Endothelial cell of umbilical vein (primary cell): Measurements from ENCODE around the gene TRERF1. TPM values are rescaled to one million over a fixed set of nuclear protein-coding genes. Genes with fewer than 3 reads are reported as not detected.

Experiments used
- BruUV-seq: library from RNA; stranded (reverse); fragments of 400-500 nt; replicated peaks from 2 replicates; lab custom pipeline; 2021; lab: Mats Ljungman, UMichigan
- CTCF ChIA-PET: fragments of 300-600, 350-600 bp; sonication (Branson Sonifier 250); formaldehyde crosslinking; loops from one replicate; lab custom pipeline; 2021; ENCODE audit warnings: antibody characterized with exemption, inconsistent platforms; lab: Charles Lee
- POLR2A ChIA-PET: fragments of 300-600, 350-600 bp; sonication (Branson Sonifier 250); formaldehyde crosslinking; loops from one replicate; lab custom pipeline; 2021; ENCODE audit warnings: antibody characterized with exemption, inconsistent platforms; lab: Charles Lee
- DNase-seq: peaks from one replicate; pipeline ENCODE4 v3.0.0-alpha.2; 2011; ENCODE audit warnings: low read depth, low spot score
- FAIRE-seq: peaks from 2 replicates; lab custom pipeline; 2011; peaks lifted over from hg19 to GRCh38; lab: Jason Lieb, UNC
- H2AFZ ChIP-seq: 2 replicates; pipeline ENCODE4 v1.6.0; 2012; ENCODE audit warnings: low read depth, low read length, control low read depth, inconsistent platforms
- H3K27ac ChIP-seq: 2 replicates; pipeline ENCODE4 v1.5.1; 2011; ENCODE audit warnings: low read depth, mild to moderate bottlenecking, control low read depth, low read length, moderate library complexity; ENCODE audit not compliant: insufficient read depth
- H3K27me3 ChIP-seq, 2 experiments: 2 replicates each; pipeline versions ENCODE4 v1.6.0 to v1.6.1; 2011; ENCODE audit warnings: low read length in 2 of 2, mixed read lengths in 1 of 2; ENCODE audit not compliant: control insufficient read depth in 2 of 2, insufficient read depth in 2 of 2
- H3K36me3 ChIP-seq, 2 experiments: 2 replicates in 1 of 2; 3 replicates in 1 of 2; pipeline ENCODE4 v1.5.1; 2011; ENCODE audit warnings: low read length in 2 of 2, mild to moderate bottlenecking in 1 of 2, moderate library complexity in 1 of 2; ENCODE audit not compliant: control insufficient read depth in 2 of 2, insufficient read depth in 2 of 2; ENCODE audit errors: extremely low read depth in 1 of 2
- H3K4me1 ChIP-seq: 3 replicates; pipeline ENCODE4 v1.5.1; 2011; ENCODE audit warnings: mild to moderate bottlenecking, low read length; ENCODE audit not compliant: control insufficient read depth, insufficient read depth; ENCODE audit errors: extremely low read depth
- H3K4me2 ChIP-seq: 2 replicates; pipeline ENCODE4 v1.6.1; 2011; ENCODE audit warnings: low read length, control low read depth, mixed read lengths; ENCODE audit not compliant: insufficient read depth
- H3K4me3 ChIP-seq, 3 experiments: fragments of 200-600 bp in 1 of 3; sonication (generic), shearing (Covaris generic) in 1 of 3; replicated peaks in 1 of 3; 2 replicates each; pipeline ENCODE4 v1.5.1; 2011 to 2016; ENCODE audit warnings: control low read depth in 3 of 3, low read length in 3 of 3, mild to moderate bottlenecking in 2 of 3, inconsistent platforms in 1 of 3, low read depth in 1 of 3, moderate library complexity in 1 of 3; ENCODE audit not compliant: insufficient read depth in 1 of 3
- H3K79me2 ChIP-seq: 2 replicates; pipeline ENCODE4 v1.6.0; 2012; ENCODE audit warnings: low read length, inconsistent platforms; ENCODE audit not compliant: control insufficient read depth, insufficient read depth
- H3K9ac ChIP-seq: replicated peaks from 2 replicates; pipeline ENCODE3; 2011; ENCODE audit warnings: low read length, control low read depth; ENCODE audit not compliant: insufficient read depth; ENCODE audit errors: extremely low read depth
- H3K9me1 ChIP-seq: replicated peaks from 3 replicates; pipeline ENCODE4 v1.6.0; 2011; ENCODE audit warnings: mild to moderate bottlenecking, low read length; ENCODE audit not compliant: control insufficient read depth, insufficient read depth; ENCODE audit errors: extremely low read depth
- H3K9me3 ChIP-seq: replicated peaks from 2 replicates; pipeline ENCODE4 v1.5.1; 2012; ENCODE audit warnings: low read length, inconsistent platforms; ENCODE audit not compliant: control insufficient read depth, insufficient read depth
- H4K20me1 ChIP-seq: replicated peaks from 2 replicates; pipeline ENCODE3; 2011; ENCODE audit warnings: mild to moderate bottlenecking, low read length; ENCODE audit not compliant: control insufficient read depth, insufficient read depth; ENCODE audit errors: extremely low read depth
- EZH2 ChIP-seq: IDR thresholded peaks from 2 replicates; pipeline ENCODE4 v1.6.1; 2012; ENCODE audit warnings: borderline replicate concordance, low read depth, mild to moderate bottlenecking, moderate library complexity, low read length, inconsistent platforms; ENCODE audit not compliant: severe bottlenecking
- FOS ChIP-seq: IDR thresholded peaks from 2 replicates; pipeline ENCODE4 v1.6.1; 2011; ENCODE audit warnings: mild to moderate bottlenecking, low read length, moderate library complexity, borderline replicate concordance; ENCODE audit not compliant: insufficient read depth
- GATA2 ChIP-seq: IDR thresholded peaks from 2 replicates; pipeline ENCODE4 v1.7.0; 2011; ENCODE audit warnings: low read depth, mild to moderate bottlenecking, moderate library complexity, mixed read lengths, low read length; ENCODE audit not compliant: insufficient read length, insufficient read depth
- JUN ChIP-seq: IDR thresholded peaks from 2 replicates; pipeline ENCODE4 v1.6.1; 2011; ENCODE audit warnings: borderline replicate concordance, low read depth; ENCODE audit not compliant: insufficient read length, insufficient read depth
- MYC ChIP-seq: IDR thresholded peaks from one replicate; pipeline ENCODE4 v1.6.1; 2011; ENCODE audit warnings: mild to moderate bottlenecking, low read depth, low read length
- POLR2A ChIP-seq: IDR thresholded peaks from 2 replicates; pipeline ENCODE4 v1.6.1; 2012; ENCODE audit warnings: low read depth, mild to moderate bottlenecking, control low read depth, low read length
- POLR2AphosphoS5 ChIP-seq: IDR thresholded peaks from 2 replicates; pipeline ENCODE4 v1.6.1; 2012; ENCODE audit warnings: low read depth, mild to moderate bottlenecking, control low read depth, low read length, moderate library complexity; ENCODE audit not compliant: insufficient read depth
- dilution Hi-C: fragments of 300-500 bp; cut with MboI; formaldehyde crosslinking; loops from one replicate; pipeline ENCODE4 v1.15.0; 2019; ENCODE audit warnings: low sequenced_read_pairs; ENCODE audit not compliant: extremely low pct_ligation_motif_present
- intact Hi-C: fragments of 100-400 bp; cut with micrococcal nuclease; formaldehyde crosslinking; loops from one replicate; pipeline ENCODE4 v1.10.0; 2022
- polyA plus RNA-seq, 4 experiments: library from polyadenylated mRNA; depleted of rRNA in 3 of 4; stranded (reverse) in 3 of 4; unstranded in 1 of 4; fragments of >200 nt; gene quantifications; 2 replicates each; pipeline versions ENCODE4 v1.2.1 to v1.2.3, GENCODE V29; 2011 to 2012; ENCODE audit warnings: missing spikeins in 1 of 4
- total RNA-seq: library from RNA; stranded (reverse); gene quantifications from 2 replicates; pipeline ENCODE4 v1.2.3, GENCODE V29; 2021
- TF ChIP-seq, protein P1 (sequence below): IDR thresholded peaks from 2 replicates; pipeline ENCODE4 v1.6.1; 2011; ENCODE audit not compliant: insufficient read depth, insufficient read length
- TF ChIP-seq, protein P2 (sequence below), 2 donors: IDR thresholded peaks; 1 replicate in 1 of 2; 2 replicates in 1 of 2; pipeline ENCODE4 v1.5.1; 2011; ENCODE audit warnings: low read length in 2 of 2, mild to moderate bottlenecking in 2 of 2, moderate library complexity in 2 of 2, control low read depth in 1 of 2, inconsistent platforms in 1 of 2, low read depth in 1 of 2; ENCODE audit not compliant: insufficient read depth in 1 of 2; ENCODE audit errors: extremely low read depth in 1 of 2

TRERF1 gene
- total and polyA plus RNA-seq, 2 donors (not counting 3 experiments of a cell fraction or from before 2014, with no cell fraction given) = 0.73 to 5.5 TPM

DNA sequence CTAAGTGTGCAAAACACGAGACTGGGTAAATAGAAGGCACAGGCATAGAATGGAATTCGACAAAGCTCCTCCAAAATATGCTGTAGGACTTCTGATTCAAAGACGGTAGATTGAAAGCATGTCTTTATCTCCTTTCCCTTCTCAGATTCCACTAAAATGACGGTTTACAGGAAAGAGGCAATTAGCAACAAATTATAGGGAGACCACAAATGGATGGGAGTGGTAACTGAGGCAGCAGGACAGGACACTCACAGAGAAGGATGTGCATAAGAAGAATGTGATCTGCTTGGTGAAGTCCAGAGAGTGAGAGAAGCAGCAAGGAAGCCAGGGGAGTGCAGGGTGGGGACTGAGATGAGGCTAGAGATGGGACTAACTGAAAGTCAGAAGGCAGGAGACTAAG, 120.7 kb downstream of the TRERF1 start:
- no peak overlapping the region for H3K4me3 ChIP-seq
- no peak overlapping the region for H3K27ac ChIP-seq
- FAIRE-seq (no peak), DNase-seq (no peak)
- no peak overlapping the region for H3K4me2 ChIP-seq
- CTCF ChIA-PET = interaction anchor here (1.5 kb wide), 1 partner anchor 217 kb away, joined by 7 read pairs; no protein-coding TSS in a partner anchor
- no peaks in the 10 kb centered on the region for H3K4me1 ChIP-seq
- dilution Hi-C loops (no loop called here), intact Hi-C loops (no loop called here)
- POLR2A ChIA-PET = no interaction called here
- H3K9me3 ChIP-seq = no peaks in the 10 kb centered on the region
- no peaks in the 10 kb centered on the region for H3K36me3 ChIP-seq
- no peaks in the 10 kb centered on the region for H3K9me1 ChIP-seq
- BruUV-seq = no TSS peak
- no peak overlapping the region for H2AFZ ChIP-seq
- TF ChIP-seq MYC (no peak), JUN (no peak), EZH2 (no peak)
- TF ChIP-seq, protein P1, sequence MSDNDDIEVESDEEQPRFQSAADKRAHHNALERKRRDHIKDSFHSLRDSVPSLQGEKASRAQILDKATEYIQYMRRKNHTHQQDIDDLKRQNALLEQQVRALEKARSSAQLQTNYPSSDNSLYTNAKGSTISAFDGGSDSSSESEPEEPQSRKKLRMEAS = no peak
- H3K27me3 ChIP-seq = peaks cover 0 to 6% of the 10 kb centered on the region in 2 experiments
- H3K79me2 ChIP-seq = no peaks in the 10 kb centered on the region
- H4K20me1 ChIP-seq = no peaks in the 10 kb centered on the region
- no peak overlapping the region for H3K9ac ChIP-seq

DNA sequence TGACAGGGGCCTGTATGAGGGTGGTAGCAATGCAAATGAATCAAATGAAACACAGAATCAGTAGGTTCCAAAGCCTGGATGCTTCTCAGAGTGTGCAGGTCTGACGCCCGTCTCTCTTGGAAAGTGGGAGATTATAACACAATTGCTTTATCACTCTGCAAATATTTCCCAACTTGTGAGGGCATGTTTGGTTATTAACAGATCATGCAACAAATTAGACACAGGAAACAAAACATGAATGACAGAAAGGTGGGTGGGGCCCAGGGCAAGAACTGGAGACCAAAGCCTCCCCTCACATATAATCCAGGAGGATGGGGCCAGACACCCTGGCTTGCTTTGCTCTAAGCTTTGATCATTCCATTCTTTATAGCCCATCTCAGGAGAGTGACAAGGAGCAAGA, 125.5 kb downstream of the TRERF1 start:
- intact Hi-C loops (no loop called here), dilution Hi-C loops (no loop called here)
- no peaks in the 10 kb centered on the region for H3K4me1 ChIP-seq
- peaks cover 0 to 5% of the 10 kb centered on the region in 2 experiments for H3K27me3 ChIP-seq
- H4K20me1 ChIP-seq = no peaks in the 10 kb centered on the region
- H3K4me2 ChIP-seq = no peak overlapping the region
- FAIRE-seq (no peak), DNase-seq (no peak)
- BruUV-seq = no TSS peak
- H3K9me1 ChIP-seq = no peaks in the 10 kb centered on the region
- H3K4me3 ChIP-seq = no peak overlapping the region
- no peaks in the 10 kb centered on the region for H3K36me3 ChIP-seq
- no peaks in the 10 kb centered on the region for H3K79me2 ChIP-seq
- H3K9ac ChIP-seq = no peak overlapping the region
- no peak overlapping the region for H3K27ac ChIP-seq
- ChIA-PET CTCF (no interaction called here), POLR2A (no interaction called here)
- no peaks in the 10 kb centered on the region for H3K9me3 ChIP-seq
- TF ChIP-seq, protein P2, sequence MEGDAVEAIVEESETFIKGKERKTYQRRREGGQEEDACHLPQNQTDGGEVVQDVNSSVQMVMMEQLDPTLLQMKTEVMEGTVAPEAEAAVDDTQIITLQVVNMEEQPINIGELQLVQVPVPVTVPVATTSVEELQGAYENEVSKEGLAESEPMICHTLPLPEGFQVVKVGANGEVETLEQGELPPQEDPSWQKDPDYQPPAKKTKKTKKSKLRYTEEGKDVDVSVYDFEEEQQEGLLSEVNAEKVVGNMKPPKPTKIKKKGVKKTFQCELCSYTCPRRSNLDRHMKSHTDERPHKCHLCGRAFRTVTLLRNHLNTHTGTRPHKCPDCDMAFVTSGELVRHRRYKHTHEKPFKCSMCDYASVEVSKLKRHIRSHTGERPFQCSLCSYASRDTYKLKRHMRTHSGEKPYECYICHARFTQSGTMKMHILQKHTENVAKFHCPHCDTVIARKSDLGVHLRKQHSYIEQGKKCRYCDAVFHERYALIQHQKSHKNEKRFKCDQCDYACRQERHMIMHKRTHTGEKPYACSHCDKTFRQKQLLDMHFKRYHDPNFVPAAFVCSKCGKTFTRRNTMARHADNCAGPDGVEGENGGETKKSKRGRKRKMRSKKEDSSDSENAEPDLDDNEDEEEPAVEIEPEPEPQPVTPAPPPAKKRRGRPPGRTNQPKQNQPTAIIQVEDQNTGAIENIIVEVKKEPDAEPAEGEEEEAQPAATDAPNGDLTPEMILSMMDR (IDR thresholded peaks at IDR 0.05; ENCODE audit: extremely low read depth in 1 of 2, insufficient read depth in 1 of 2, low read depth in 1 of 2, low read length in 2 of 2) = no peak
- TF ChIP-seq MYC (no peak), EZH2 (no peak), FOS (no peak), POLR2AphosphoS5 (no peak), GATA2 (no peak), POLR2A (no peak), JUN (no peak)
- TF ChIP-seq, protein P1 = no peak
- no peak overlapping the region for H2AFZ ChIP-seq
